GM13977 (cell line): ENCODE results near the gene IL21.

Experiments
- DNase-seq: peaks from one replicate; pipeline ENCODE4 v3.0.0; 2012; ENCODE audit warnings: low spot score
- CTCF ChIP-seq: IDR thresholded peaks from 2 replicates; pipeline ENCODE4 v1.5.1; 2012; ENCODE audit warnings: mild to moderate bottlenecking, control low read depth; ENCODE audit not compliant: insufficient read depth; ENCODE audit errors: extremely low read depth, missing control alignments
- in situ Hi-C: fragments of 300-500 bp; cut with MboI; formaldehyde crosslinking; loops from one replicate; pipeline ENCODE4 v1.12.0; 2022; ENCODE audit warnings: low sequenced_read_pairs, low pct_unique_long_range_greater_than_20kb, mixed read lengths, inconsistent platforms; ENCODE audit not compliant: unreplicated experiment

The IL21 gene

DNA sequence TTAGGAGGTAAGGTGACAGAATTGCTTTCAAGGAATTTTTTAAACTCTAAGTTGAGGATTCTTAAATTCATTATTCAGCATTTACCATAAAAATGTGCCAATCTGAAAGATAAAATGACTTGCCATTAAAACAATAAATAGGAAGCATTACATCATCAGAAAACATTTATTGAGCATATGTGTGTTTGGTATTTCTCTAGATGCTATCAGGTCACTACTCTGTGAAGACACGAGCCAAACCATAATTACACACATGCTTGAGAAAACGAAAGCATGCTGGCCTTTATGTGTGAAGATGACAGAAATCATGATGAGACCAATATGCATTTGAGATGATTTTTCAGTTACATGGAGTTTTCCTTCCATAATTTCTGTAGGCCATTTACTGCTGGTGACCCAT, 12.3 kb upstream of the IL21 start:
- in situ Hi-C loops: no loop called here
- DNase-seq: no peak
- TF ChIP-seq CTCF: no peak

GRCh38 chr4:122632396-122633143, 11.7 kb upstream of the IL21 start:
- in situ Hi-C loops: no loop called here
- TF ChIP-seq CTCF: no peak
- DNase-seq: peak; percentile 24

- in situ Hi-C loops: no loop called here
- TF ChIP-seq CTCF: no peak
- no peak for DNase-seq
Measured at GRCh38 chr4:122625156-122625555, 4.3 kb upstream of the IL21 start.

DNA sequence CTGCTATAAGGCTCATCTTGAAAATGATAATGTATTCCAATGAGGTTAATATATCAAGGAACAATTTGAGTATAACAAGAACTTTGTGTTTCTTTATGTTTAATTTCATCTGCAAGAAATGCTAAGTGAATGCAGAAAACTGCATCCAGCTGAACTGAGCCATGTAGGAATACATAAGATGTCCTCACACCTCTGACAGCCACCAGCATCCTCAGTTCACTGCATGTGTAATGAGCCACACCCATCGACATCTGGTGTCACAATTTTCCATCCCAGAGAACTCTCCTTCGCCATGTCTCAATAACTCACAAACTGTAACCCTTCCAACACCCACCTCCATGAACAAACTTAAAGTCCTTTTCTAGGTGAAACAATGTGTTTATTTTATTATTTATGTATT, 3.3 kb upstream of the IL21 start:
- no peak for TF ChIP-seq CTCF
- no peak for DNase-seq
- in situ Hi-C loops: loop anchor here (25.0 kb wide), 1 partner anchor 288 kb away; the partner anchor contains the start of gene NUDT6

DNA sequence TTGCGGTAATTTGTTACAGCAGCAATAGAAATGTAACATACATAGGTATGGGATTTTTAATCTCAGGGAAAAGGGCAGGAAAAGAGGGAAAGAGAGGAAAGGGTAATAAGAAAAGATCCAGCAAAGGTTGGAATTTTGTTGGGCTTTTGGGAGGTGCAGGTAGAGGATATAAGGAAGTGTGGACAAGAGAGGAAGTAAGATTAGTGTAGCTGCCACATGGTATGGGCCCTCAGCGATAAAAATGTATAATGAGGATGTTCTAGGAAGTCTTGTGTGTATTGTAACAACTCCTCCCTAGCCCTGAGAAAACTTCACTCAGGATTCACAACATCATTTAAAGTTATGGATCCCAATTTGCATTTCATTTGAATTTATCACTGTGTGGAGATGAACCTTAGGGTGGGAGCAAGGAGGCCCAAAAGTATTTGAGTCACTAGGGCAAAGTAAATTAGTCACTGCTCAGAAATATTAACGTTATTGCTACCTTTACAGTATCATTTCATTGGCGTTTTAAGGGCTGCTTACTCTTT, 2.8 kb upstream of the IL21 start:
- in situ Hi-C loops: loop anchor here (25.0 kb wide), 1 partner anchor 289 kb away; the partner anchor contains the start of gene NUDT6
- DNase-seq: no peak
- TF ChIP-seq CTCF: no peak

DNA sequence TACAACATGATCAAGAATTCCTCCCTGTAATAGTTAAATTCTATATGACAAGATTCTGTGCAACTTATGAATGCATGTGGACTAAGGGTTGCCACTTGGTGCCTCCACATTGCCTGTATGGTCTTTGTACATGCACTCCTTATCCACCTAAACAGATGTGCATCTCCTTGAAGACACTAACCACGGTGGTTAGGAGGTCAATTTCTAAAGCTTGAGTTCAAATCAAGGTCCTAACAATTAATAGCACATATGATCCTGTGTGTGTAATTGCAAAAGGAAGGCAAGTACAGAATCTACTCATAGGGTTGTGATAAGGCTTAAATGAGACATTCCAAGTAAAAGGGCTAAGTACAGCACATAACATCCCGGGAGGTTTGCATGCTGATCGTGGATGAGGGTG, 1.5 kb upstream of the IL21 start:
- DNase-seq: no peak
- no peak for TF ChIP-seq CTCF
- in situ Hi-C loops: loop anchor here (25.0 kb wide), 1 partner anchor 290 kb away; the partner anchor contains the start of gene NUDT6
